Trophoblast cell (in vitro differentiated cells and primary cell): ENCODE results near the gene DCLRE1C.

ENCODE experiments used
- DNase-seq, 2 donors: peaks; one replicate each; pipeline ENCODE4 v3.0.0-alpha.2; 2016
- H2AFZ ChIP-seq: 2 replicates; pipeline ENCODE4 v1.6.1; 2013; ENCODE audit warnings: low read length, moderate library complexity, mild to moderate bottlenecking; ENCODE audit not compliant: insufficient read depth, poor library complexity
- H2AK5ac ChIP-seq: 2 replicates; pipeline ENCODE4 v1.6.1; 2013; ENCODE audit warnings: mild to moderate bottlenecking, low read length
- H2BK120ac ChIP-seq: 2 replicates; pipeline ENCODE4 v1.6.1; 2013; ENCODE audit warnings: low read length, mild to moderate bottlenecking, moderate library complexity; ENCODE audit not compliant: insufficient read depth, poor library complexity
- H2BK12ac ChIP-seq: 2 replicates; pipeline ENCODE4 v1.6.1; 2013; ENCODE audit warnings: mild to moderate bottlenecking, low read length, moderate library complexity
- H2BK5ac ChIP-seq: 2 replicates; pipeline ENCODE4 v1.6.1; 2013; ENCODE audit warnings: low read length, low read depth, moderate library complexity, mild to moderate bottlenecking; ENCODE audit not compliant: poor library complexity
- H3K14ac ChIP-seq: 2 replicates; pipeline ENCODE4 v1.6.1; 2013; ENCODE audit warnings: mild to moderate bottlenecking, low read length
- H3K18ac ChIP-seq: 2 replicates; pipeline ENCODE4 v1.6.1; 2013; ENCODE audit warnings: mild to moderate bottlenecking, low read length
- H3K23ac ChIP-seq: 2 replicates; pipeline ENCODE4 v1.6.1; 2013; ENCODE audit warnings: low read length
- H3K27ac ChIP-seq: 2 replicates; pipeline ENCODE4 v1.5.1; 2013; ENCODE audit warnings: low read depth, mild to moderate bottlenecking, inconsistent platforms, low read length, moderate library complexity
- H3K27me3 ChIP-seq: 2 replicates; pipeline ENCODE4 v1.6.1; 2013; ENCODE audit warnings: inconsistent platforms, mild to moderate bottlenecking, low read length, moderate library complexity; ENCODE audit not compliant: insufficient read depth
- H3K36me3 ChIP-seq, 2 experiments: 1 replicate in 1 of 2; 2 replicates in 1 of 2; pipeline ENCODE4 v1.6.1; 2013; ENCODE audit warnings: low read length in 2 of 2, mild to moderate bottlenecking in 2 of 2, moderate library complexity in 1 of 2; ENCODE audit not compliant: insufficient read depth in 2 of 2, control insufficient read depth in 1 of 2
- H3K4ac ChIP-seq: 2 replicates; pipeline ENCODE4 v1.6.1; 2013; ENCODE audit warnings: low read depth, mild to moderate bottlenecking, low read length, moderate library complexity
- H3K4me1 ChIP-seq, 2 experiments: 1 replicate in 1 of 2; 2 replicates in 1 of 2; pipeline ENCODE4 v1.6.1; 2013; ENCODE audit warnings: low read length in 2 of 2, mild to moderate bottlenecking in 2 of 2, moderate library complexity in 1 of 2; ENCODE audit not compliant: insufficient read depth in 2 of 2, control insufficient read depth in 1 of 2
- H3K4me2 ChIP-seq: 2 replicates; pipeline ENCODE4 v1.6.1; 2013; ENCODE audit warnings: inconsistent platforms, mild to moderate bottlenecking, low read length, moderate library complexity
- H3K4me3 ChIP-seq: 2 replicates; pipeline ENCODE4 v1.5.1; 2013; ENCODE audit warnings: mild to moderate bottlenecking, low read depth, low read length, inconsistent platforms
- H3K79me1 ChIP-seq: one replicate; pipeline ENCODE4 v1.6.1; 2013; ENCODE audit warnings: low read length
- H3K79me2 ChIP-seq: 2 replicates; pipeline ENCODE4 v1.6.1; 2013; ENCODE audit warnings: low read length, mild to moderate bottlenecking; ENCODE audit not compliant: control insufficient read depth, insufficient read depth, poor library complexity
- H3K9ac ChIP-seq: 2 replicates; pipeline ENCODE4 v1.6.1; 2013; ENCODE audit warnings: mild to moderate bottlenecking, low read length
- H3K9me3 ChIP-seq: 2 replicates; pipeline ENCODE4 v1.6.1; 2013; ENCODE audit warnings: low read depth, mild to moderate bottlenecking, control low read depth, inconsistent platforms, low read length; ENCODE audit not compliant: insufficient read depth
- H4K12ac ChIP-seq: 2 replicates; pipeline ENCODE4 v1.6.1; 2013; ENCODE audit warnings: low read depth, mild to moderate bottlenecking, low read length, moderate library complexity
- H4K8ac ChIP-seq: 2 replicates; pipeline ENCODE4 v1.6.1; 2013; ENCODE audit warnings: low read depth, mild to moderate bottlenecking, low read length, moderate library complexity
- H4K91ac ChIP-seq: one replicate; pipeline ENCODE4 v1.6.1; 2013; ENCODE audit warnings: low read depth, mild to moderate bottlenecking, low read length, moderate library complexity
- WGBS: extraction: QIAGEN DNeasy Blood & Tissue Kit; methylation state at CpG from one replicate; pipeline ENCODE4 v1.1.7; 2013; ENCODE audit warnings: missing lambda C conversion rate; ENCODE audit not compliant: insufficient read length, insufficient coverage; ENCODE audit errors: extremely low coverage; 5-methylcytosine and 5-hydroxymethylcytosine counted together

DCLRE1C gene

GRCh38 chr10:14879124-14879927 lies 74.6 kb downstream of the DCLRE1C start:
- Histone ChIP-seq H2BK120ac (peak overlapping the region; percentile 92), H3K4me2 (peak overlapping the region; percentile 81), H3K36me3 (peaks cover 0 to 1% of the 10 kb centered on the region in 2 experiments), H3K14ac (peak overlapping the region; percentile 97), H3K27me3 (no peaks in the 10 kb centered on the region), H2AFZ (peak overlapping the region; percentile 92), H4K12ac (peak overlapping the region; percentile 94), H3K4me3 (peak overlapping the region; percentile 94), H3K9ac (peak overlapping the region; percentile 96), H3K9me3 (peaks cover 2% of the 10 kb centered on the region), H3K79me1 (peaks cover 13% of the 10 kb centered on the region), H3K27ac (peak overlapping the region; percentile 83), H3K79me2 (peaks cover 16% of the 10 kb centered on the region), H3K18ac (peak overlapping the region; percentile 97), H4K91ac (peak overlapping the region; percentile 90), H3K23ac (no peak overlapping the region), H3K4ac (peak overlapping the region; percentile 96), H2AK5ac (peak overlapping the region; percentile 80), H4K8ac (peak overlapping the region; percentile 92), H2BK5ac (peak overlapping the region; percentile 91), H2BK12ac (peak overlapping the region; percentile 43), H3K4me1 (peaks cover 5 to 10% of the 10 kb centered on the region in 2 experiments)
- no CpG with 5 or more reads among the region's 60 CpGs for WGBS
- DNase-seq = peak; percentile 5 to 47

- Histone ChIP-seq H3K4ac (peak within 1 kb of the TSS; percentile 96), H3K18ac (peak within 1 kb of the TSS; percentile 97), H2BK5ac (peak within 1 kb of the TSS; percentile 91), H3K23ac (no peak within 1 kb of the TSS), H3K27me3 (no peaks in the 10 kb centered on the region), H2AFZ (peak within 1 kb of the TSS; percentile 92), H3K4me3 (peak within 1 kb of the TSS; percentile 94), H3K9me3 (peaks cover 2% of the 10 kb centered on the region), H3K9ac (peak within 1 kb of the TSS; percentile 96), H2BK12ac (peak within 1 kb of the TSS; percentile 43), H4K12ac (peak within 1 kb of the TSS; percentile 94), H3K4me1 (peaks cover 5 to 10% of the 10 kb centered on the region in 2 experiments), H3K27ac (peak within 1 kb of the TSS; percentile 94), H3K4me2 (peak within 1 kb of the TSS; percentile 89), H3K14ac (peak within 1 kb of the TSS; percentile 97), H2BK120ac (peak within 1 kb of the TSS; percentile 92), H4K91ac (peak within 1 kb of the TSS; percentile 90), H3K79me1 (peaks cover 13% of the 10 kb centered on the region), H3K36me3 (peaks cover 0 to 1% of the 10 kb centered on the region in 2 experiments), H2AK5ac (peak within 1 kb of the TSS; percentile 80), H3K79me2 (peaks cover 16% of the 10 kb centered on the region), H4K8ac (peak within 1 kb of the TSS; percentile 92)
- no CpG with 5 or more reads among the region's 102 CpGs for WGBS
- DNase-seq = peak; percentile 90
These were observed 75.4 kb downstream of the DCLRE1C start, which contains the start of gene SUV39H2 for GRCh38 chr10:14878266-14879123. SUV39H2 (plus strand) TSS chr10:14878866; CDS start chr10:14878889, 23 bp downstream.

GRCh38 chr10:14876764-14877163 lies 77.1 kb downstream of the DCLRE1C start:
- no peak overlapping the region for H3K14ac ChIP-seq
- H3K9ac ChIP-seq = no peak overlapping the region
- H3K4me3 ChIP-seq = no peak overlapping the region
- H4K91ac ChIP-seq = no peak overlapping the region
- H2BK5ac ChIP-seq = no peak overlapping the region
- peaks cover 5 to 10% of the 10 kb centered on the region in 2 experiments for H3K4me1 ChIP-seq
- H3K4me2 ChIP-seq = no peak overlapping the region
- no peak overlapping the region for H3K23ac ChIP-seq
- H2AFZ ChIP-seq = no peak overlapping the region
- no peaks in the 10 kb centered on the region for H3K27me3 ChIP-seq
- peaks cover 16% of the 10 kb centered on the region for H3K79me2 ChIP-seq
- peaks cover 13% of the 10 kb centered on the region for H3K79me1 ChIP-seq
- H2AK5ac ChIP-seq = no peak overlapping the region
- peaks cover 2% of the 10 kb centered on the region for H3K9me3 ChIP-seq
- H4K8ac ChIP-seq = peak overlapping the region; percentile 20
- DNase-seq = peak; percentile 84 to 94
- no peak overlapping the region for H3K18ac ChIP-seq
- WGBS = no CpG with 5 or more reads among the region's 9 CpGs
- peaks cover 0 to 2% of the 10 kb centered on the region in 2 experiments for H3K36me3 ChIP-seq
- H4K12ac ChIP-seq = no peak overlapping the region
- H2BK12ac ChIP-seq = no peak overlapping the region
- no peak overlapping the region for H3K4ac ChIP-seq
- H2BK120ac ChIP-seq = no peak overlapping the region
- H3K27ac ChIP-seq = no peak overlapping the region

- Histone ChIP-seq H3K79me2 (peaks cover 16% of the 10 kb centered on the region), H2BK120ac (no peak overlapping the region), H3K18ac (no peak overlapping the region), H3K4me1 (peaks cover 5 to 10% of the 10 kb centered on the region in 2 experiments), H3K23ac (no peak overlapping the region), H3K27me3 (no peaks in the 10 kb centered on the region), H3K36me3 (peaks cover 0 to 2% of the 10 kb centered on the region in 2 experiments), H2BK5ac (no peak overlapping the region), H3K4me2 (no peak overlapping the region), H4K91ac (no peak overlapping the region), H2AK5ac (no peak overlapping the region), H3K4ac (no peak overlapping the region), H3K79me1 (peaks cover 13% of the 10 kb centered on the region), H4K8ac (no peak overlapping the region), H2AFZ (no peak overlapping the region), H2BK12ac (no peak overlapping the region), H3K14ac (no peak overlapping the region), H3K27ac (no peak overlapping the region), H3K9ac (no peak overlapping the region), H3K9me3 (peaks cover 2% of the 10 kb centered on the region), H4K12ac (no peak overlapping the region), H3K4me3 (no peak overlapping the region)
- peak; percentile 81 to 98 for DNase-seq
- WGBS = no CpG with 5 or more reads among the region's 12 CpGs
These were observed 78.0 kb downstream of the DCLRE1C start for GRCh38 chr10:14875941-14876340.
